Uterus (tissue), 4 donors: ENCODE results near the gene CCZ1B. TPM values are rescaled to one million over a fixed set of nuclear protein-coding genes. Genes with fewer than 3 reads are reported as not detected.
"Not testable (repeated sequence)": the region's sequence is repeated elsewhere in the genome, so short reads cannot be mapped to it uniquely, and the experiment has no call there.

ENCODE experiments used
- DNase-seq, 2 donors: peaks; one replicate each; pipeline ENCODE4 v3.0.0-alpha.2; 2019 to 2020
- H3K27ac ChIP-seq, 2 donors: fragments of 200-600 bp; sonication (generic); 1 replicate in 1 of 2; 2 replicates in 1 of 2; pipeline ENCODE4 v1.5.1; 2016 to 2018
- H3K27me3 ChIP-seq, 2 donors: fragments of 200-600 bp; sonication (generic); one replicate each; pipeline ENCODE4 v1.5.1; 2018 to 2019; ENCODE audit warnings: control low read depth in 1 of 2
- H3K36me3 ChIP-seq, 2 donors: fragments of 200-600 bp; sonication (generic); one replicate each; pipeline ENCODE4 v1.5.1; 2019; ENCODE audit warnings: control low read depth in 1 of 2
- H3K4me1 ChIP-seq, 2 donors: fragments of 200-600 bp; sonication (generic); one replicate each; pipeline ENCODE4 v1.5.1; 2018 to 2019; ENCODE audit warnings: control low read depth in 1 of 2
- H3K4me3 ChIP-seq, 2 donors: fragments of 200-600 bp; sonication (generic); 1 replicate in 1 of 2; 2 replicates in 1 of 2; pipeline ENCODE4 v1.5.1; 2018 to 2019; ENCODE audit warnings: mild to moderate bottlenecking in 1 of 2
- H3K9me3 ChIP-seq, 2 donors: fragments of 200-600 bp; sonication (generic); one replicate each; pipeline ENCODE4 v1.5.1; 2019; ENCODE audit warnings: control low read depth in 1 of 2
- intact Hi-C: fragments of 100-400 bp; cut with DNase I; formaldehyde crosslinking; loops from one replicate; pipeline ENCODE4 v1.15.1; 2023; ENCODE audit warnings: low total_unique reads
- total RNA-seq, 4 donors: library from RNA; depleted of rRNA in 3 of 4; stranded (reverse); fragments of >200 nt in 3 of 4; gene quantifications; one replicate each; pipeline versions ENCODE4 v1.1.0 to v1.2.4, GENCODE V29; 2014 to 2023
- donor health status: DM: yes; HTN: yes; CAD: no.

Gene CCZ1B
- total RNA-seq, 4 donors from 2014 or later, result 63.5 to 118 (median 89.7) TPM

DNA sequence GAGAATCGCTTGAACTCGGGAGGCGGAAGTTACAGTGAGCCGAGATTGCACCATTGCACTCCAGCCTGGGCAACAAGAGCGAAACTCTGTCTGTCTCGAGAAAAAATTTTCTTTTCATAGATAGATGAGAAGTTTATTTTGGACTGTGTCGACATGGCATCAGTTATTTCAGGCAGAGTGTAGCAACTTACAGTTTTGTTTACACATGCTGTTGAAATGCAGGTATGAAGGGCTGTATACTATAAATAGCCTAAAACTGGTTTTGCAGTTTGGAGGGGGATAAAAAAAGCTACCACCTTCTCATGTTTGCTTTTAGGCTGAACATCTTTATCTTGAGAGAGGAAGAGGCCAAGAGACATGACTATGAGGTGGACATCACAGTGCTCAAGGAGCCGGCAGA is 28.0 kb downstream of the CCZ1B start:
- intact Hi-C loops, H3K4me3 ChIP-seq, H3K36me3 ChIP-seq, H3K27ac ChIP-seq, H3K27me3 ChIP-seq, H3K9me3 ChIP-seq, H3K4me1 ChIP-seq, DNase-seq: not testable (repeated sequence)

DNA sequence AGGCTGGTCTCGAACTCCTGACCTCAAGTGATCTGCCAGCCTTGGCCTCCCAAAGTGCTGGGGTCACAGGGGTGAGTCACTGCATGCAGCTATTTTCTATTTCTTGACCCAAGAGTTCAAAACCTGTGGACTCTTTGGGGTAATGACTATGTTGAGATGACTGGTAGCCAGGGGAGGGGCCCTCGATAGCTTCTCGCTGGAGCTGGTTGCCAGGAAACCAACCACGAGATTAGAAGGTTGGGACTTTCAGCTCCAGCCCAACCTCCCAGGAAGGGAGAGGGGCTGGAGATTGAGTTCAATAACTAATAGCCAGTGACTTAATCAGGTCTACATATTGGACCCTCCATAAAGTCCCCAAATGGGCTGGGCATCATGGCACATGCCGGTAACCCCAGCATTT is 28.9 kb downstream of the CCZ1B start:
- intact Hi-C loops, H3K9me3 ChIP-seq, H3K4me1 ChIP-seq, H3K36me3 ChIP-seq, H3K4me3 ChIP-seq, H3K27me3 ChIP-seq, H3K27ac ChIP-seq, DNase-seq: not testable (repeated sequence)

DNA sequence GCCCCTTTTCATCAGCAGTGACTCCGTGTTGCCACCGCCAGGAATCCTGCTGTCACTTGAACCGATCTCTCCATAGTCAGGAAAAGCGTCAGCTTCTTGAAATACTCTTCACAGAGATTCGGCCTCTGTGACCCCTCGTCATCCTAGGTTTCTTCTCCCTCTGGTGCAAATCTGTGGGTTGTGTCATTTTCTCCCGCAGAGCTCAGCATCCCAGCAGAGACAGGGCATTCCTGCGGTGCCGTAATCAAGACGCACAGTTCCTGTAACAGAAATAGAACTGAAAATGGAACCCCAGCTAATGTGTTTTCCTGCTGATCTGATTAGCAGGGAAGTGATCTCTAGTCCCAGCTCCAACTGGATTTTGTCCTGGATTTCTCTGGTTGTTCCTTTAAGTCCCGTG is 31.8 kb downstream of the CCZ1B start:
- not testable (repeated sequence) for H3K27ac ChIP-seq

DNA sequence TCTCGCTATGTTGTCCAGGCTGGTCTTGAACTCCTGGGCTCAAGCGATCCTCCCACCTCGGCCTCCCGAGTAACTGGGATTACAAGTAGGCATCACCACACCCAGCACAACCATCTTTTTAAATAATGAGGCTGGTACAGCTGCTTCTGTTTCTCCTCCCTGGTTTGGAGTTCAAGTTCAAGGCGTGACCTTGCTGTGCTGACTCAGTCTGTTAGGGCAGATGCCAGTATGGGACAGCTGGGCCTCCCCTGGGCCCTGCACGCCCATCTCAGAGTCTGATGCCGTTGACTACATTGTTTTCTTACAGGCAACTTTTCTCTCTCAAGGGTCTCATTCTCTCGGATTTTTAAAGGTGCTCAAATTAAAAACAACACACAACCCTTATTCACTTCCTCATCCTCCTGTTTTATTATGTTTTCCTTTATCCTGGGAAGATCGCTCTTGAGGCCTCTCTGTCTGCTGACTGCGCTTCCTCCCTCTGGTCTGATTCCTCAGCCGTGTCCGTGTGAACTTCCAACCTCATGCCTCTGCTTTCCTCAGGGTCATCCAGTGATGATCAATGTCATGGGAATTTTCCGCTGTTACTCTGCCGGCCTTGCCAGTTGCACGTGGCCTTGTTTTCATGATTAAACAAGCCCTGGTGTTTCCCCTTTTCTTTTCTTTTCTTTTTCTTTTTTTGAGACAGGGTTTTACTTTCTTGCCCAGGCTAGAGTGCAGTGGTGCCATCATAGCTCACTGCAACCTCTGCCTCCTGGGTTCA is 33.8 kb downstream of the CCZ1B start:
- H3K27ac ChIP-seq, DNase-seq, H3K36me3 ChIP-seq, H3K4me3 ChIP-seq, H3K27me3 ChIP-seq, H3K4me1 ChIP-seq, intact Hi-C loops, H3K9me3 ChIP-seq: not testable (repeated sequence)

More for the DNA sequence above, 31.8 kb downstream of the CCZ1B start:
- H3K4me3 ChIP-seq, H3K36me3 ChIP-seq, intact Hi-C loops, H3K27me3 ChIP-seq, DNase-seq, H3K9me3 ChIP-seq, H3K4me1 ChIP-seq: not testable (repeated sequence)

DNA sequence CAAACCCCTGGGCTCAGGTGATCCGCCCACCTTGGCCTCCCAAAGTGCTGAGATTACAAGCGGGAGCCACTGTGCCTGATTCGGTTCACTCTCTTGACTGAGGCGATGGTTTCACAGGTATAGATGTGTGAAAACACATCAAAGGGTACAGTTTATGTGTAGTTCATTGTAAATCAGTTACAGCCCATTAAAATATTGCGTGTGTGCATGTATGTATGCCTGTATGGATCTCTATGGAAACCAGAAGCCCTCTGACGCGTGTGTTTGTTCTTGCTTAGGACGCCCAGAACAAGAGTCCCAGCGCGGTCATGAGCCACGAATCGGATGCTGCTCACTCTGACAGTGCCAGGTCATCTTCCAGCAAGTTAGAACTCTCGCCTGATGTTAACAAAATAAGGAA is 36.7 kb downstream of the CCZ1B start:
- H3K4me1 ChIP-seq, intact Hi-C loops, H3K27me3 ChIP-seq, H3K4me3 ChIP-seq, DNase-seq, H3K9me3 ChIP-seq, H3K36me3 ChIP-seq, H3K27ac ChIP-seq: not testable (repeated sequence)

DNA sequence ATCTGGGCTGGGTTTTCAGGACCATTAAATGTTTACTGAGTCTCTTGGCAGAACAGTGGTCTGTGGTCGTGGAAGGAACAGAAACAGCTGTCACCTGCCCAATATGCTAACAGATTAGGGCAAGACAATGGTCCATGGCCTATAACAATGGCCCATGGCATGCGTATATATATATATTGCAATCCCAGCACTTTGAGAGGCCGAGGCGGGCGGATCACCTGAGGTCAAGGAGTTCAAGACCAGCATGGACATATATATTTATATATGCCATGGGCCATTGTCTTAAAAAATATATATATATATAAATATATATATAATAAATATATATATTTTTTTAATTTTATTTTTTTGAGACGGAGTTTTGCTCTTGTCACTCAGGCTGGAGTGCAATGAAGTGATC is 44.5 kb downstream of the CCZ1B start:
- intact Hi-C loops, DNase-seq, H3K27ac ChIP-seq: not testable (repeated sequence)

DNA sequence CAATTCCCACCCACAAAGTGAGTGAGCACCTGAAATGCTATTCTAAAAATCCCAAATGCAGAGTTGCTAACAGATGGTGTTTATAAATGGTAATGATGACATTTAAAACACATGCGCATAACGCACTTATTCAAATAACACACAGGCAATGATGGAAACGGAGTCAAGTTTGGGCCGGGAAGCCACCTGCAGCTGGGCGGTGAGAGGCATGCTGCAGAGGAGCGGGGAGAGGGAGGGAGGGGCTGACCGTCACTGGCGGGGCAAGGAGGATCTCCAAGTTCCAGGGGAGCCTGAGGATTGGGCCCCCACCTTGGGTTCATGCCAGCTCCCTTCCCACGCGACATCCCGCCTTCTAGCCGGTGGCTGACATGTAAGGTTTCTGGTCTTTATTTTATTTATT is 64.9 kb downstream of the CCZ1B start:
- H3K27me3 ChIP-seq, H3K27ac ChIP-seq, DNase-seq, intact Hi-C loops, H3K36me3 ChIP-seq, H3K9me3 ChIP-seq, H3K4me1 ChIP-seq, H3K4me3 ChIP-seq: not testable (repeated sequence)

More for the DNA sequence above, 44.5 kb downstream of the CCZ1B start:
- not testable (repeated sequence) for H3K4me1 ChIP-seq, H3K27me3 ChIP-seq, H3K4me3 ChIP-seq, H3K9me3 ChIP-seq, H3K36me3 ChIP-seq

DNA sequence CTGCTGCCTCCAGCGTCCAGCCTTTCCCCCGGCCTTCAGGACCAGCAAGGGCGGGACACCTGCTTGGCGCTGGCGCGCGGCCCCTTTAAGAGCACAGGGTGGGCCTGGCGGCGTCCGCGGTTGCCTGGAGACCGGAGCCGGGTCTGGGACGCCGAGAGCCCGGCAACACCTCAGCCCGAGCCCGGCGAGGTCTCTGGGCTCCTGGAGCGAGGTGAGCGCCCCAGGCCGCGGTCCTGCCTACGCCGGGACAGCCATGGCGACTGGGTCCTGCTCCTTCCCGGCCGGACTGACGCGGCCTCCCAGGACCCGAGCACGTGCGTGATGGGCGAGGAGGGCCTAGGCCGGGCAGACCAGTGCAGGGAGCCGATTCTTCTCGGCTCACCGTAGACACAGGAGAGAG is 72.1 kb downstream of the CCZ1B start, which contains the start of gene RSPH10B2:
TSS of gene RSPH10B2 (plus strand) at position 140 of the 400 bp plus-strand sequence. CDS start 3,575 bp downstream, outside the sequence.
- H3K4me1 ChIP-seq, H3K27ac ChIP-seq, DNase-seq, H3K36me3 ChIP-seq, intact Hi-C loops, H3K9me3 ChIP-seq, H3K4me3 ChIP-seq, H3K27me3 ChIP-seq: not testable (repeated sequence)

DNA sequence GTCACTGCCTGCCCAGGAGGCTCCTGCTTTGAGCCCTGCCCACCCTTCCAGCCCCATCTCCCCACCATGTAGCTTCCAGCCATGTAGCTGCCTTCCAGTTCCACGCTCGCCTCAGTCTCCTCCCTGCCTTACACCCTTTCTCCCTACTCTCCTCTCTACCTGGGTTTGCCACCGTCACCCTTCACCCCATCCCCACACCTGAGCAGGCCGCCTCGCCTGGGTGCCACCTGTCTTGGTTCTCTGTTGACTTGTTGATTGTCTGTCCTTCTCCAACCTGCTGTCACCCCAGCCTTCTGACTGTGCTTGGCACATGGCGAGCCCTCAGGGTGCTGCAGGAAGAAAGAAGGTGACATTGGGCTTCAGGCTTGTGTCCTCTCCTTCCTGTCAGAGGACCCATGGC is 75.9 kb downstream of the CCZ1B start:
- H3K9me3 ChIP-seq, H3K4me1 ChIP-seq, DNase-seq, H3K27me3 ChIP-seq, H3K4me3 ChIP-seq, H3K27ac ChIP-seq, H3K36me3 ChIP-seq, intact Hi-C loops: not testable (repeated sequence)

DNA sequence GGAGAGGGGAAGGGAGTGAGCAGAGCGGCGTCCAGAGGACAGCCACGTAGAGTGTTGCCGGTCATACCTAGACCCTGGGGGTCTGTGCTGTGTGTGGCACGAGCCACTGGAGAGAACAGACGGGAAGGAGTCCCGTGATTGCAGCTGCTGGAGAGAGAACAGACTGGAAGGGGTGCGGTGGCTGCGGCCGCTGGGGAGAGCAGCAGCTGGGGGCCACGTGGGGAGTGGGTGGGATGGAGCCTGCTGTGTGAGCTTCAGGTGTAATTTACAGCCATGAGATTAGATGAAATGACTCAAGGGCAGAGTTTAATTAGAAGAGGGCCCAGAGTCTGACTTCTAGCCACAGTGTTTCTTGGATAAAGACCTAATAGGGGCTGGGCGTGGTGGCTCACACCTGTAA is 76.7 kb downstream of the CCZ1B start:
- H3K4me3 ChIP-seq, H3K4me1 ChIP-seq, H3K27ac ChIP-seq, H3K27me3 ChIP-seq, H3K9me3 ChIP-seq, DNase-seq, intact Hi-C loops, H3K36me3 ChIP-seq: not testable (repeated sequence)

Other genes starting within 250 kb of the CCZ1B start
- 10 to 100 TPM; 13.1 to 48.2 (median 37.0) TPM for gene ZDHHC4, start 248.8 kb downstream of the CCZ1B start, total RNA-seq
- gene INTS15, start 236.3 kb downstream of the CCZ1B start, total RNA-seq, result 10 to 100 TPM in 3 of 4 donors, 1 to 10 TPM in 1; 7.6 to 44.1 (median 23.9) TPM
- gene ZNF853, start 210.7 kb downstream of the CCZ1B start, total RNA-seq, result 10 to 100 TPM in 2 of 4 donors, 1 to 10 TPM in 1, under 1 TPM in 1; 0.88 to 20.7 (median 11.8) TPM
- gene ZNF316, start 189.0 kb downstream of the CCZ1B start, total RNA-seq, result 10 to 100 TPM; 15.6 to 39.5 (median 27.3) TPM
- 10 to 100 TPM; 23.5 to 54.7 (median 33.9) TPM for gene ZNF12, start 119.3 kb downstream of the CCZ1B start, total RNA-seq
- 1 to 10 TPM in 1 of 4 donors, not detected in 3; 1.0 TPM for gene RSPH10B2, start 72.2 kb downstream of the CCZ1B start, total RNA-seq